ENCODE data around the gene TSPAN1. TPM values are rescaled to one million over a fixed set of nuclear protein-coding genes. Genes with fewer than 3 reads are reported as not detected.

The TSPAN1 gene, protein sequence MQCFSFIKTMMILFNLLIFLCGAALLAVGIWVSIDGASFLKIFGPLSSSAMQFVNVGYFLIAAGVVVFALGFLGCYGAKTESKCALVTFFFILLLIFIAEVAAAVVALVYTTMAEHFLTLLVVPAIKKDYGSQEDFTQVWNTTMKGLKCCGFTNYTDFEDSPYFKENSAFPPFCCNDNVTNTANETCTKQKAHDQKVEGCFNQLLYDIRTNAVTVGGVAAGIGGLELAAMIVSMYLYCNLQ
- 0.14 and 0.46 TPM in 2 replicates for total RNA-seq

DNA sequence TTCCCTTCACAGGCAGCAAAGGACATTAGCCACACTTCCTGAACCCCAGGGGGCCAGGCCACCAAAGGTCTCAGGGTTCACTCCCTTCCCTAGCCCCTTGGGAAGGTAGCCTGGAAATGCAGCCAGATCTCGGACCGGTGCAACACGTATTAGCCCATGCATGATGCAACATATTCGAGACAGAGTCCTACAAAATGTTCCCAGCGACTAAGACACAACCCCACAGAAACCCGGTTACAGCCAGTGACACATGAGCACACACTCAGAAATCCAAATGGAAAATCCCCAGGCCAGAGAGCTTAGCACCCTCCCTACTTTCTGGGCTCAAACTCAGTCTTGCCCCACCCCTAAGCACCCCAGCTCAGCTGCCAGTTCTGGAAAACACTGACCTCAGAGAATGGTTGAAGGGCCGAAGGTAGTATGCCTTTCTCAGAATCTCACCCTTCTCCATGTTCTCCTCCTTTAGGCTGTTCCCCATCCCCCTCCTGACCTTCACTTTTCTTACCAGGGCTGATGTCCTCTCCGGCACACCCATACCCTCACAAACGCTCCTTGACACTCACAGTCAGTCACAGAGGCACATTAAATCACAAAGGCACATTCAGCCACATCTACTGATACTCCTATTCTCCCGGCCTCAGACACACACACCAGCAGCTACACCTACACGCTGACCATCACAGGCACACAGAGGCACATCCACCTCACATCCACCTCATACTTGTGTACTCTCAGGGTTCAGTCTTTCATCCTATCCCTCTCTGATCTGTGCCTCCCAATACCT is at the start of gene TSPAN1:
TSPAN1 (plus strand) TSS at position 640 of the 784 bp plus-strand sequence. CDS start 6,021 bp downstream, outside the sequence.

DNA sequence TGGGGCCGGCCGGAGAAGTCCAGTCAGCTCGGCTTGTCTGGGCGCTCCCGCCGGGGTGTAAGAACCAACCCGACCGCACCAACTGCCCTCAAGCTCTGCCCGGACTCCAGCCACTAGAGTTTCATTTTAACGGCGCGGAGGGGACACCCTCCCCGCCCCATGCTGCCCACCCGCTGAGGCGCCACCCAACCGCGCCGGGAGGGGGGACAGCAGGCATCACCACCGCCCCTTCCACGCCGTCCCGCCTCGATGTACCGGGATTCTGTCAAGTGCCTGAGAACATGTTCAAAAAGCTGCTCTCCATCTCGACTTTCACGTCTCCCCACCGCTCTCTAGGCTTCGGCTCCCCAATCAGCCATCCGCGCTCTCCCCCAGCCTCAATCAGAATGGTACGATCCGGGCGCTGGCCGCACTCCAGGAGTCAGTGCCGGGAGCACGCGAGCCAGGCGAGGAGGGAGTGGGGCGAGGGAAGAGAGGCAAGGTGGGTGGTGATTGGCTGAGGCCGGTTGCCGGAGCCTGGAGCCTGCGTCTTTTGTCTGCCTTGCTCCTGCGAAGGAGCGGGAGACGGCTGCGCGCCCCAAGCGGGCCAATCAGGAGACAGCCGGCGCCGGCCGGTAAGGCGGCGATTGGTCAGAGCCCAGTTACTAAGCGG is 42.2 kb upstream of the TSPAN1 start, which contains the start of gene PIK3R3:
PIK3R3 (minus strand) TSS at position 101 of the 652 bp plus-strand sequence. CDS start 677 bp downstream, outside the sequence.

DNA sequence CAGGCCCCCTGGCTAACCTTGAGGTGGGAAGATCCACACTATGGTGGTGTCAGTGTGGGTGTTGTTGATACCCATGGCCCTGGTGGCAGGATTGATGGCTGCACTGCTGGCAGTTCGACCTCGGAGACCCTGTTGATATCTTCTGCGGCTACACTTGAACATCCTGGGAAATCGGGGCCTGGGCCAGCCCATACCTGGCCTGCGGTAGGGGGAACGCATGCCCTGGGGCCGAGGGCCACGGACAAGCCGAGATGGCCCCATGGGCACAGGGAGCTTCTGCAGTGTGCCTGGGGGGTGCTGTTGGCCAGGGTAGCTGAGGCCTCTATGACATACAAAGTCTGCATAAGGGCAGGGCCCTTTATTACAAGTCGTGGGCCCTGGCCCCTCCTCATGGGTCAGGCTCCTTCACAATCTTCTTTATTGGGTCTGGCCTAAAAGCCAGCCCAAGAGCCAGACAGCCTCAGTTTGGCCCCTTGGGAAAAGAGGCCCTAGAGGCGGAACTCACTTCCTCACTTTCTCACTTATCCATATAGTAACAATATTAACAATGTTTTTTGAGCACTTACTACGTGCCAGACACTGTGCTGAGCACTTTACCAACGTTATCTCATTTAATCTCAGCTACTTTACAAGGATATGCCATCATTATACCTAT is 1.5 kb downstream of the TSPAN1 start, which contains the start of gene P3R3URF:
P3R3URF (minus strand) TSS at position 278 of the 655 bp plus-strand sequence; CDS start at position 261, 17 bp downstream.

DNA sequence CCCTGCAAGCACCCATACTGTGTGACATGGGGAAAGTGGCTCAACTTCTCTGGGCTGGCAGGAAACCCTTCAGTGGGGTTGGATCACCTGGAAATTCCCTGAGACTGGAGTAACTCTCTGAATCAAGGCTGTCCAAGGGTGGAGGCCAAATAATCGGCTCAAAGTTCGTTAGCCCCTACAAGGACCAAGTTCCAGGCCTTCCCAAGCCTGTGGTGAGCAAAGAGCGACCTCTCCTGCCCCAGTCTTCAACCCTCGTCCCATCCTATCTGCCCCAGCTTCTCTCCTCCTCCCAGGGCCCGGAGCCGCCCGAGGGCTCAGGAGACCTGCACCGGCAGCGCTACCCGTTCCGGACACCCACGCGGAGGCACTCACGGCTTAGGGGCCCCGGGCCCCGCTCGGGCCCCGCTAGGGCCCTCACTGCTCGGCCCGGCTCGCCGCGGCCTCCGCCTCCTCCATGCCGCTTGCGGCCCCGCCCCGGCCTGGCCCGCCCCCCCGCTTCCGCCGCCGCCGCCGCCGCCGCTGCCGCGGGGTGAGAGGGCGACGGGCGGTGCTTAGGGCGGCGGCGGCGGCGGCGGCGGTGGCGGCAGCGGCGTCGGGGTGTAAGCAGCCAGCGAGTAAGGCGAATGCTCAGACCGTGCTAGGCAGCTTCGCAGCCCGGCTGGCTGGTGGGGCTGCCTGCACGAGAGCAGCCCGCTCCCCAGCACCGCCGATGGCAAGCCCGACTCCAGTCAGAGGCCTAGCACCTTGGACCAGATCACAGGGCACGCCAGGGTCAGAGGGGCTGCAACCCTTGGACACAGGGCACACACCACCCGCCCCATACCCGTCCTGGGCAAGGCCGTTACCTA is 23.3 kb downstream of the TSPAN1 start, which contains the start of gene POMGNT1:
POMGNT1 (minus strand) TSS at position 471 of the 848 bp plus-strand sequence. CDS start 613 bp downstream, outside the sequence.

Other genes with a start within 250 kb of the TSPAN1 start
- gene PIK3R3, start 42.5 kb upstream of the TSPAN1 start, total RNA-seq, result 0.83 and 2.1 TPM in 2 replicates
- gene P3R3URF, start 1.4 kb downstream of the TSPAN1 start, total RNA-seq, result not detected in 2 replicates
- gene POMGNT1, start 23.3 kb downstream of the TSPAN1 start, total RNA-seq, result 27.4 and 50.8 TPM in 2 replicates
- gene LURAP1, start 28.2 kb downstream of the TSPAN1 start, total RNA-seq, result 2.7 and 3.1 TPM in 2 replicates
- gene RAD54L, start 72.7 kb downstream of the TSPAN1 start, total RNA-seq, result 0.37 and 0.43 TPM in 2 replicates
- gene LRRC41, start 128.5 kb downstream of the TSPAN1 start, total RNA-seq, result 73.8 and 94.9 TPM in 2 replicates
- 491 and 862 TPM in 2 replicates for gene UQCRH, start 128.6 kb downstream of the TSPAN1 start, total RNA-seq
- gene NSUN4, start 165.7 kb downstream of the TSPAN1 start, total RNA-seq, result 14.1 and 17.9 TPM in 2 replicates
- 0.43 and 1.8 TPM in 2 replicates for gene FAAH, start 219.2 kb downstream of the TSPAN1 start, total RNA-seq

Measured in smooth muscle cell of bladder (primary cell).